ENCODE measurements around the gene LRRC25.

LRRC25 gene

GRCh38 chr19:18433735-18434398, 36.4 kb upstream of the LRRC25 start (continued):
- TF ChIP-seq ZNF701 (tag by site-specific recombination; IDR thresholded peaks at IDR 0.05) (no peak), PRDM6 (tag by site-specific recombination; IDR thresholded peaks at IDR 0.05) (no peak), ZNF426 (tag by site-specific recombination; IDR thresholded peaks at IDR 0.05) (no peak), ZNF514 (tag by site-specific recombination; IDR thresholded peaks at IDR 0.05) (no peak), ZNF37A (tag by site-specific recombination; IDR thresholded peaks at IDR 0.05) (no peak), ZNF600 (tag by site-specific recombination; IDR thresholded peaks at IDR 0.05) (no peak), ZSCAN18 (tag by site-specific recombination; IDR thresholded peaks at IDR 0.05) (no peak), PRDM4 (tag by site-specific recombination; IDR thresholded peaks at IDR 0.05) (no peak), ZNF132 (tag by site-specific recombination; IDR thresholded peaks at IDR 0.05; ENCODE audit: borderline replicate concordance) (no peak), ZNF26 (tag by site-specific recombination; IDR thresholded peaks at IDR 0.05) (no peak), ZNF549 (tag by site-specific recombination; IDR thresholded peaks at IDR 0.05) (no peak), GLI2 (tag by site-specific recombination; IDR thresholded peaks at IDR 0.05; ENCODE audit: borderline replicate concordance, low read depth) (no peak), ZNF624 (tag by site-specific recombination; IDR thresholded peaks at IDR 0.05) (no peak), ZFP37 (tag by site-specific recombination; IDR thresholded peaks at IDR 0.05) (no peak), ZNF785 (tag by site-specific recombination; IDR thresholded peaks at IDR 0.05) (no peak), ZNF391 (tag by site-specific recombination; IDR thresholded peaks at IDR 0.05; ENCODE audit: borderline replicate concordance, low read depth) (no peak), ZNF202 (tag by site-specific recombination; IDR thresholded peaks at IDR 0.05; ENCODE audit: borderline replicate concordance) (no peak), TRIM28 (IDR thresholded peaks at IDR 0.05; ENCODE audit: borderline replicate concordance, low read length) (no peak), ZNF660 (tag by site-specific recombination; IDR thresholded peaks at IDR 0.05) (no peak), ZNF155 (tag by site-specific recombination; IDR thresholded peaks at IDR 0.05) (no peak), ZNF521 (tag by site-specific recombination; IDR thresholded peaks at IDR 0.05) (no peak)
- TF ChIP-seq, protein P1, sequence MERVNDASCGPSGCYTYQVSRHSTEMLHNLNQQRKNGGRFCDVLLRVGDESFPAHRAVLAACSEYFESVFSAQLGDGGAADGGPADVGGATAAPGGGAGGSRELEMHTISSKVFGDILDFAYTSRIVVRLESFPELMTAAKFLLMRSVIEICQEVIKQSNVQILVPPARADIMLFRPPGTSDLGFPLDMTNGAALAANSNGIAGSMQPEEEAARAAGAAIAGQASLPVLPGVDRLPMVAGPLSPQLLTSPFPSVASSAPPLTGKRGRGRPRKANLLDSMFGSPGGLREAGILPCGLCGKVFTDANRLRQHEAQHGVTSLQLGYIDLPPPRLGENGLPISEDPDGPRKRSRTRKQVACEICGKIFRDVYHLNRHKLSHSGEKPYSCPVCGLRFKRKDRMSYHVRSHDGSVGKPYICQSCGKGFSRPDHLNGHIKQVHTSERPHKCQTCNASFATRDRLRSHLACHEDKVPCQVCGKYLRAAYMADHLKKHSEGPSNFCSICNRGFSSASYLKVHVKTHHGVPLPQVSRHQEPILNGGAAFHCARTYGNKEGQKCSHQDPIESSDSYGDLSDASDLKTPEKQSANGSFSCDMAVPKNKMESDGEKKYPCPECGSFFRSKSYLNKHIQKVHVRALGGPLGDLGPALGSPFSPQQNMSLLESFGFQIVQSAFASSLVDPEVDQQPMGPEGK (tag by site-specific recombination; IDR thresholded peaks at IDR 0.05), result peak; percentile 88
- TF ChIP-seq, protein P2, sequence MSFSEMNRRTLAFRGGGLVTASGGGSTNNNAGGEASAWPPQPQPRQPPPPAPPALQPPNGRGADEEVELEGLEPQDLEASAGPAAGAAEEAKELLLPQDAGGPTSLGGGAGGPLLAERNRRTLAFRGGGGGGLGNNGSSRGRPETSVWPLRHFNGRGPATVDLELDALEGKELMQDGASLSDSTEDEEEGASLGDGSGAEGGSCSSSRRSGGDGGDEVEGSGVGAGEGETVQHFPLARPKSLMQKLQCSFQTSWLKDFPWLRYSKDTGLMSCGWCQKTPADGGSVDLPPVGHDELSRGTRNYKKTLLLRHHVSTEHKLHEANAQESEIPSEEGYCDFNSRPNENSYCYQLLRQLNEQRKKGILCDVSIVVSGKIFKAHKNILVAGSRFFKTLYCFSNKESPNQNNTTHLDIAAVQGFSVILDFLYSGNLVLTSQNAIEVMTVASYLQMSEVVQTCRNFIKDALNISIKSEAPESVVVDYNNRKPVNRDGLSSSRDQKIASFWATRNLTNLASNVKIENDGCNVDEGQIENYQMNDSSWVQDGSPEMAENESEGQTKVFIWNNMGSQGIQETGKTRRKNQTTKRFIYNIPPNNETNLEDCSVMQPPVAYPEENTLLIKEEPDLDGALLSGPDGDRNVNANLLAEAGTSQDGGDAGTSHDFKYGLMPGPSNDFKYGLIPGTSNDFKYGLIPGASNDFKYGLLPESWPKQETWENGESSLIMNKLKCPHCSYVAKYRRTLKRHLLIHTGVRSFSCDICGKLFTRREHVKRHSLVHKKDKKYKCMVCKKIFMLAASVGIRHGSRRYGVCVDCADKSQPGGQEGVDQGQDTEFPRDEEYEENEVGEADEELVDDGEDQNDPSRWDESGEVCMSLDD (tag by site-specific recombination; IDR thresholded peaks at IDR 0.05), result 0 out of 2 replicates have a peak, but pooled peaks have one; percentile 57
- TF ChIP-seq, protein P3, sequence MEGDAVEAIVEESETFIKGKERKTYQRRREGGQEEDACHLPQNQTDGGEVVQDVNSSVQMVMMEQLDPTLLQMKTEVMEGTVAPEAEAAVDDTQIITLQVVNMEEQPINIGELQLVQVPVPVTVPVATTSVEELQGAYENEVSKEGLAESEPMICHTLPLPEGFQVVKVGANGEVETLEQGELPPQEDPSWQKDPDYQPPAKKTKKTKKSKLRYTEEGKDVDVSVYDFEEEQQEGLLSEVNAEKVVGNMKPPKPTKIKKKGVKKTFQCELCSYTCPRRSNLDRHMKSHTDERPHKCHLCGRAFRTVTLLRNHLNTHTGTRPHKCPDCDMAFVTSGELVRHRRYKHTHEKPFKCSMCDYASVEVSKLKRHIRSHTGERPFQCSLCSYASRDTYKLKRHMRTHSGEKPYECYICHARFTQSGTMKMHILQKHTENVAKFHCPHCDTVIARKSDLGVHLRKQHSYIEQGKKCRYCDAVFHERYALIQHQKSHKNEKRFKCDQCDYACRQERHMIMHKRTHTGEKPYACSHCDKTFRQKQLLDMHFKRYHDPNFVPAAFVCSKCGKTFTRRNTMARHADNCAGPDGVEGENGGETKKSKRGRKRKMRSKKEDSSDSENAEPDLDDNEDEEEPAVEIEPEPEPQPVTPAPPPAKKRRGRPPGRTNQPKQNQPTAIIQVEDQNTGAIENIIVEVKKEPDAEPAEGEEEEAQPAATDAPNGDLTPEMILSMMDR (tag by site-specific recombination; IDR thresholded peaks at IDR 0.05), result no peak

All from HEK293 (cell line).